ENCODE measurements around the gene TOP2B.

Gene TOP2B

DNA sequence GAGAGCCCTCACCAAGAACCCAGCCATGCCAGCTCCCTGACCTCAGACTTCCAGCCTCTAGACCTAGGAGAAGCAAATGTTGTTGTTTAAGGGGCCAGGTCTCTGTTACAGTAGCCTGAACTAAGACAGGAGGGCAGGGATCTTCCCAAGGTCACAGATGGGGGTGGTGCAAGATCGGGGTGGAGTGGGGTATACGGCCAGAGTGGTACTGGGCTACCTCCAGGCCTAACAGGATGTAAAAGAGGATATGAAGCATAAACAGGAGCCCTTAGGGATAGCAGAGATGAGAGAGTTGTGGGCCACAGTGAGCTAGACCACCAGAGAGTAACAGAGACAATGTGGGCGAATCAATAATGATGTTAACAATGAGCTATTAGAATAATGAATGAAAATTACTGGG lies 82.9 kb downstream of the TOP2B start:
- DNase-seq: no peak

DNA sequence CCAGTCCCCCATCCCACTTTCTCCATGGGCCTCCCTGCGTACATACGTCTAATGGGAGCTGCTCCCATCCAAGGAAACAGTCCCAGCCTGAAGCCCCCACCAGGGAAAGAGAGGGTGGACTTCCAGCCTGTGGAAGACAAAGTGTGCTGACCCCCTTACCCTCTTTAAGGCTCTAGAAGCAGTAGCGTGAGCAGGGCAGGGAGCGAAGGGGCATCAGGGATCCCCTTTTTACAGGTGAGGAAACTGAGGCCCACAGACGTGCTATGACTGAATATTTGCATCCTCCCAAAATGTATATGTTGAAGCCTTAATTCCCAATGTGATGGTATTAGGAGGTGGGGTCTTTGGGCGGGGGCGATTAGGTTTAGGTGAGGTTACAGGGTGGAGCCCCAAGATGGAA lies 83.4 kb downstream of the TOP2B start:
- DNase-seq: no peak

DNA sequence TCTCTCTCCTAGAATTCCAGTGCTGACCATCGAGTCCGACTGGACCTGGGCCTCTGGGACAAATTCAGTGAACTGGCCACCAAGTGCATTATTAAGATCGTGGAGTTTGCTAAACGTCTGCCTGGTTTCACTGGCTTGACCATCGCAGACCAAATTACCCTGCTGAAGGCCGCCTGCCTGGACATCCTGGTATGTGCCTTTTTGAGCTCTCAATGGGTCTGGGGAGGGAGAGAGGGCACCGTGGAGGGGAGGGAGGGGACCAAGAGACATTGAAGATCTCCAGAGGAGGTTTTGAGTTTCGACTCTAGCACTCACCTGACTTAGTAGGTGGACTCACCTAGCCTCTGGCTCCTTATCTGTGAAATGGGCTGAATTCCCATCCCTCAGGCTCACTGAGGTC lies 84.2 kb downstream of the TOP2B start:
- no peak for DNase-seq

DNA sequence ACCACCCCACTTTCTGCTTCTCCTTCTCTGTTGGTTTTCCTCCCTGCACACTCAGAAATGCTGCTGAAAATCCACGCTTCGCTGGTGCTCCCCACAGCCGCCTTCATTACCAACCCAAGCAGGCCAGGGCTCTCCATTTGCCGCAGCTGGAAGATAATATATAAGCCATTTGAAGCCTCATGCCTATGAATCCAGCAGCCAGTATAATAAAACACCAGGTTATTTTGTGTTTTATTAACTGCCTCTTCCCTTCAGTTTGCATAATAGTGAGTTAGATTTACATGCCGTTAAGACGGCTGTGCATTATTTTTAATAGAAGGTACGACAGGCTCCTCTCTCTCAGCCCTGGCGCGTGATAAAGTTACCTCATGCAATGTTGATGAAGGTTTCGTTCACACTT lies 86.6 kb downstream of the TOP2B start:
- no peak for DNase-seq

DNA sequence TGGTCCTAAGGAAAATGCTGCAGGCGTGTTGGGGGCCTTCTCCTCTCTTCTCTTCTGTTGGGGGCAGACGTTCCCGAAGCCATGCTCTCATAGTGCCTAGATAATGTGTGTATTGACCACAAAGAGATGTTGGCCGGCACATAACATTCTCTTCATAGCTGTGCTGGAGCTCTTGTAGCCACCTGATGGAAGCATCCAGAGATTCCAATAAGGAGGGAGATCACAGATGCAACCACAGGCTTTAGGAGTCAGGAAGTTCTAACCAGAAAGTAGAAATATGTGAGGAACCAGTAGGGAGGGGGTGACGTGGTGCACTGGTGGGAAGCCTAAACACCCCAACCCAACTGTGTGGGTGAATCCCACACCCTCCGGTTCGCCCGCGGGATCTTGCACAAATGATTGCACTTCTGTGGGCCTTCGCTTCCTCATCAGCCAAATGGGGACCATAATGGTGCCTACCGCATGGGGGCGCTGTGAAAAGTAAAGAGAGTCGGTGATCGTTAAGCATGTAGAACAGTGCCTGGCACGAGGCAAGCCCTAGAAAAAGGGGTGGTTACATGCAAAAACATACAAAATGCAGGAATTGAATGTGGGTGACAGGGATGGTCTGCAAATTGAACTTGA lies 87.8 kb downstream of the TOP2B start:
- DNase-seq: no peak

DNA sequence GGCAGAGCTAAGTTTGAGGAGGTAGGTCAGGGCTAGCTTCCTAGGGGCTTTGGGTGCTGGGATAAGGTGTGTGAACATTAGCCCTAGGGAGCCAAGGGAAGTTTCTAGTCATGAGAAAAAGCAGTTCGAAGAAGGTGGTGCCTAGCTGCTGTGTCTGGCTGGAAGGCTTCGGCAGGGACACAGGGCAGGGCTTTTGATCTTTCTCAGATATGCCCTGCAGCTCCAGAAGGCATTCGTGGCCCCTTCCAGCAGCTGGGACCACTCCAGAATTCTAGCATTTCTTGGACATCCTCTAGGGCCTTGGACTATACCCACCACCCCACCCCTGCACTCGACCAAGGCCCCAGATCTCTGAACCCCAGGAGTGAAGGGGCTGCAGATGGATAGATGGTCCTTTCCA lies 88.6 kb downstream of the TOP2B start:
- DNase-seq: no peak

DNA sequence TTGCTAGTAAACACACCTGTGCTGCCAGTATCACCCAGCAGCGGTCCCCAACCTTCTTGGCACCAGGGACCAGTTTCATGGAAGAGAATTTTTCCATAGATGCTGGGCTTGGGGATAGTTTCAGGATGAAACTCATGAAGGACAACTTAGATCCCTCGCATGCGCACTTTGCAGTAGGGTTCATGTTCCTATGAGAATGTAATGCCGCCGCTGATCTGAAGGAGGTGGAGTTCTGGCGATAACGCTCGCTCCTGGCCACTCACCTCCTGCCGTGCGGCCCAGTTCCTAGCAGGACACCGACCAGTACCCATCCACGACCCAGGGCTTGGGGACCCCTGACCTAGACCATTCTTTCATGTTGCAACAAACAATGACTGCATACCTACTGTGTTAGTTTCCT lies 89.7 kb downstream of the TOP2B start:
- no peak for DNase-seq

DNA sequence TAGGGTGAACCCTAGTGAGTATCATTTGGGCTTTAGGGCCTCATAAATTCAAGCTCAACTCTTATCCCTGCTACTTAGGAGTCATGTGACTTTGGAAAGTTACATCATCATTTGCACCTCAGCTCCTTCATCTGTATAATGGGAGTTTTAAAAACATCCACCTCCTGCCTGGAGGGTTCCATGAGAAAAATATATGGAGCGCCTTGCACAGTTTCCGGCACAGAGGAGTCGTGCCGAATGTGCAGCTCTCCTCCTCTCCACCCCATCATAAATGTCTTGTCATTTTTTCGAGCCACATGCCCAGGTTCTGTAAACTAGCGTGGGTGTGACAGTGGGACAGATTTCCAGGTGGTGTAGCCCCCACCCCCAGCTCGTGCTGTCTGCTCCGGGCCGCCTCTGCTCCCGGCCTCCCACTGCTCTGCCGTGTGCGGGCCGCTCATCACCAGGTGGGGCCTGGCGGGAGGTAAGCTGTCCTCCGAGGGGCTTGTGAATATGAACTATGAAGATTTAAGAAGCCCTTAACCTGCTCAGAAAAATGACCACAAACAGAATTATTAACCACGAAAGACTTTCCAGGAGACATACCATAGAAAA lies 90.4 kb downstream of the TOP2B start:
- DNase-seq: no peak

DNA sequence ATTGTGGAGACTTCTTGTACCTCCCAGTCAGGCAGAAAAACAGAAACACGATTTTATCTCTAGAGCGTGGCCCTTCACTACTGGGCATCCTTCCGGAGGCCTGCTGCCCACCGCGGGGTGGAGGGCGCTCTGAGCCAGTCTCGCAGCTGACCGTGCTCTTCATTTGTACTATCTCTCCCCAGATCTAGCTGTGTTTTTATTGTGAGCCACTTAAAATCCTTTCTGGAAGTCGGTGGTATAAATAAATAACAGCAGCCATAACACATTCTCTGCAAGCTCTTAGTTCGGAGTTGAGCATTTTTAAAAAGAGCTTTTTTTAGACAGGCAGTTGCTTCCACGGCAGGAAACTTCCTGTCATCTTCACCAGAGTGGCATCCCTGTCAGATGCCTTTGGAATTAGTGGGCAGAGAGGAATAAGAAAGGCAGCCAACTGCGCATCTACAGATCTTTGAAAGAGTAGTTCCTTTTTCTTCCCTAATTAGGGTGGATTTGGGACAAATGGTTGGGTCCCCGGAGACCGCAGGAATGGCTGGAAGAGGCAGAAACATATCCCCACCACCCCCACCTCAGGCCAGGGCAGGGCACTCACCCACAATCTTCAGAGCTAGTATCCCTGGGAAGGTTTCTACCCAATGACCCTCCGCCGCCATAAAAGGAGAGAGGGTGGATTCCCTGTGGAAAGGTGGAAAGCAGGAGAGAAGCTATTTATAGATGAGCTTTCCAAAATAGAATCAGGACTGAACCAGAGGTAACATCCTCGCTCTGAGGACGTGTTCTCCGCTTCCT lies 91.1 kb downstream of the TOP2B start:
- DNase-seq: no peak

DNA sequence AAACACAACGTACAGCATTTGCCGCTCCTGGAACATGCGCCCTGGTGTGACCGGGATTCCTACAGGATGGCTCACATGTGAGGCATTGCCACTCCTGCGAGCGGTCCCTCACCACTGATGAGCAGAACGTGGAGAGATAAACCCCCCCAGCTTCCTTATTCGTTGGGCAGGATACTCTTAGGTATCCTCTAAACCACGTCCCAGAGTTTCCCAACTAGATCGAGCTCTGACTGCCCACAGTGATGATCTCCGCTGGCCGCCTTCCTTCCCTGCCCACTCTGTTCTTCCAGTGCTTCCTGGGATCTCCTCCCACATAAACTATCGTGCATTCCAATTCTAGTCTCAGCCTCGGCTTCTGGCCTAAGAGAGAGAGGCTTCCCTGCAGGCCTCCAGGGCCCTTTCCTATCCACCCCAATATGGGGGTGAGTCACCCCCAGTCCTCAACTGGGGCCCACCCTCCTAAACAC lies 91.8 kb downstream of the TOP2B start:
- no peak for DNase-seq

DNA sequence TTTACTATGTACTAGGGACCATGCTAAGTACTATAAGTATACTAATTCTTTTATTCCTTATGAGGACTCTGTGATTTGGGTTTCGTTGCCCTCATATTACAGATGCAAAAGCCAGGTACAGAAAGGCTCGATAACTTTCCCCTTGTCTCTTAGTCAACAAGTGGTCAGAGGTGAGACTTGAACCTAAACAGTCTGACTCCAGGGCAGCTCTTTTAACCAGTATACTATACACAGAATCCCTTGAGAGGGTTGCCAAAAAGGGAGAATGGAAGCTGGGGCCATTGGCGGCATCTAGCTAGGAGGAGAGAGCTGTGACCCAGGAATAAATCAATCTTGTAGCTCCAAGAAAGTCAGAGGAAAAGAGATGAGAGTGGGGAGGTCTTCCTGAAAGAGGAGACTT lies 92.4 kb downstream of the TOP2B start:
- DNase-seq: no peak

DNA sequence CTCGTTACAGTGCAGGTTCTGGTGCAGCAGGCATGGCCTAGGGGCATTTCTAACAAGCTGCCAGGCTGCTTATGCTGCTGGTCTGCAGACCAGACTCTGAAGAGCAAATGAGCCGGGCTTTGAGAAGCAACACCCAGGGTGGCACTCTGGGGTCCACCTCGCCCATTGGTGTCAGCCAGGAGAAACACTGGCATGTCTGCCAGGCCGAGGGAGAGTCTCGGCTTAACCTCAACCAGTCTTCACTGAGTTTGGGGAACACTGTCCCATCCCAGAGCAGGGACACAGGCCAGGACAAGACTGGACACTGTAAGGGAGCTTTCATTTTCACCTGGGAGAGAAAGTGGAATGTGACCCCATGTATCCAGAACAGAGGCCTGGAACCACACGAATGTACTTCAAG lies 93.4 kb downstream of the TOP2B start:
- DNase-seq: no peak

DNA sequence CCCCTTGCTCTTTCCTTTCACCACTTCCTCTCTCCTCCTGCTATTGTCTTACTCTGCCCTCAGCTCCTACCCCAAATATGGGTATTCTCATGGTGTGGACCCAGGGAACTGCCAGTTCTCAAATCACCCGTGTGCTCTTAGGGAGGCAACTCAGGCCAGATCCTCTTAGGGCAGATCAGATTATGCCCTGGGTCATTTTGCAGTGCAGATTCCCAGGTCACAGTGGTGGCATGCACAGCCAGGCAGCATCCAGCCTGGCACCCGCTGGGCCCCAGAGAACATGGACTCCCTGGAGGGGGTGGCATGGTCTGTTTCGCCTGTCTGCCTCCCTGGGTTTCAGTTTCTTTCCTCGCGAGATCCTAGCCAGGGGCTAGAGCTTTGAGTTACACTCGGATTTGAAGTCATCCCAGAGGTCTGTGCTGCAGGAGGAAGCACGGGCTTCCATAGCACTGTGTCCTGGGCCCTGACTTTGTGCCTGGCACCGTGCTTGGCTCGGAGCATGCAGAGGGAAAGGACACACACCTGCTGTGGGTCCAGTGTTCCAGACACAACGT lies 96.1 kb downstream of the TOP2B start:
- no peak for DNase-seq

DNA sequence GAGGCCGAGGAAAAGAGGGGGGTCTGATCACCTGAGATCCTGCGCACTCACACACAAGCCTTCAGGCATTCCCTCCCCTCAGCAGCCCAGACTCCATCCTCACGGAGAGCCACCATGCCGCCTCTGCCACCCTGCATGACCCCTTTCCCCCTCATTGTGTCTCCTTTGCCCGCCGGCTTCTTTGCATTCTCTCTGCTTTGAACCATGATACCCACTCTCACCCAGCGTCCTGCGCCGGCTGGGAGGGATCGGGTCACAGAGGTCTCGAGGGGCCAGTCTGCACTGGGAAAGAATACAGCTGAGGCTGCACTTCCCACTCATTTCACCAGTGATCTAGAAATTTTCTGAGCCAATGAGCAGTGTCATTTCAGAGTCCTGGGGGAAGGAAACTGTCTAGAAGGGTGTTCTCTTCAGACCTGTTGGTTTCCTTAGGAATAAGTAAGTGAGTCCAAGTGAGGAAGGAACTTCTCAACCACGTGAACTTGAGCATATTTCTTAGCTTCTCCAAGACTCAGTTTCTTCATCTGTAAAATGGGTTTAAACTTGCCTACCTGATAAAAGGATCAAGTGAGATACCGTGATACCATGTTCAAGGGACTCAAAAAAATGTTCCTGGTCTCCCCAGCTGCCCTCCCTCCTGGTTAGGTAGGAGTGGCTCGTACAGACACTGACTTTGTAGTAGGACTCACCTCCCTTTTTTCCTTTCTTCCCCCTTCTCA lies 96.7 kb downstream of the TOP2B start:
- no peak for DNase-seq

DNA sequence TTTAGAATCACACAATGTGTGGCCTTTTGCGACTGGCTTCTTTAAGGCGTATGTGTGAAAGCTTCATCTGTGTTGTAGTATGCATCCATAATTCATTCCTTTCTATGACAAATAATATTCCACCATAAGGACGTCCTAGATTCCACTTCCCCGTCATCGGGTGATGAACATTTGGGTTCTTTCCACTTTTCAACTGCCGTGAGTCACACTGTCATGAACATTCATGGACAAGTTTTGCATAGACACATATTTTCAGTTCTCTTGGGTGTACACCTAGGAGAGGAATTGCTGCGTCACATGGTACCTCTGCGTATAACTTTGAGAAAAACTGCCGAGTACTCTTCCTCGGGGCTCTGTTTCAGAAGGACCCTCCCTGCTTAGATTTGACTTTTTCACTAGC lies 97.3 kb downstream of the TOP2B start:
- no peak for DNase-seq

DNA sequence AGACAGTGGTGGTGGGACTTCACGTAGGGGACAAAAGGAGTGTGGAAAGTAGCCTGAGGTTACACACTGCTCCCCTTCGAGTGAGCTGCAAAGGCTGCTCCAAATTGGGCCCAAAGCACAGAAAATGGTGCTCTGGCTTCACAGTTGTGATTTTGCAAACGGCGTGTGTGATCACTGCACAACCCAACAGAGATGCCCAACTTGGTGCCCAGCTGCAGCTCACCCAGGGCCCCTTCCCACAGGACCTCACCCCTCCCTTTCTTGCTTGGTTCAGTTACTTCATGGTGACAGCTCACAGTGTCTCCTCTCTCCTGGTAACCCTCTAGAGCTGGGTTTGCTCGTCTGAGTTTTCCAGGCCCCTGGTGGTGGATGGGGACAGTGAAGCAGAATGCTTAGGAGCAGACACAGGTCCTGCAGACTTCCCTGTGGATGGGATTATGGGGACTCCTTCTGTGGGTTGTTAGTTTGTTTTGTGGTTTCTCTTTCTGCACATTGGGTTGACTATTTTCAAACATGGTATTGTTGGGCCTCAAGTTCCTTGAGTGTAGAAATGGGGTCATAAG lies 98.3 kb downstream of the TOP2B start:
- no peak for DNase-seq

DNA sequence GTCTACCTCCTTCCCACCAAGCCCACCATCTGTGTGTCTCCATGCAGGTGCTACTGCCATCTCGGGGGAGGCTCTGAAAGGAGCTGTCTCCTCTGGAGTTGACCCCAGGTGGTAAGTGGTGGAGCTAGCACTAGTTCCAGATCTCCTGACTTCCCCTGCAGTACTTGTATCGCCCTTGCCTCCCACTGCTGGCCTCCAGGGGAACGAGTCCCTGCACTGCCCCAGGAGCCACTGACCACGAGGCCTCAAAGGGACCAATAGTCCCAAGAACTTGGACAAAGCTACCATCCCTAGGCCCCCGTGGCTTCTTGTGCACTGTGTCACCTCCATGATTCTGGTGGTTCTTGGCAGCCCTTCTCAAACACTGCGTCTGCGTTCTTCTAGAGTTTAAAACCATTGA lies 98.9 kb downstream of the TOP2B start:
- no peak for DNase-seq

DNA sequence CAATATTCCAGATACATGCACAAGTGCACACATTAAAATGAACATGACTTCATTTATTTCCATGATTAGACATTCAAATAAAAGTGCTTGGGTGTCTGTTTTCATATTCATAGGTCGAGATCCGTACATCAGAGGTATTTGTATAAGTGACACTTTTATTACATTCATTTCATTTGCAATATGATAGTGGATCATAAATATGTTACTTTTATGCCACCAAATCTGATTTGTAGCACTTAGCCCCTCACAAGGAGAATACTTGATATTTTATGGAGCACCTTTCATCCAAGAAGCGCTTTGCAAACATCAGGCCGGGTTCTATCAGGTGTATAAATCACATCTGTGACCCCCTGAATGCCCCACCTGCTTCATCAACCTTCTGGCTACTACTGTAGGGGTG lies 100.6 kb downstream of the TOP2B start:
- no peak for DNase-seq

DNA sequence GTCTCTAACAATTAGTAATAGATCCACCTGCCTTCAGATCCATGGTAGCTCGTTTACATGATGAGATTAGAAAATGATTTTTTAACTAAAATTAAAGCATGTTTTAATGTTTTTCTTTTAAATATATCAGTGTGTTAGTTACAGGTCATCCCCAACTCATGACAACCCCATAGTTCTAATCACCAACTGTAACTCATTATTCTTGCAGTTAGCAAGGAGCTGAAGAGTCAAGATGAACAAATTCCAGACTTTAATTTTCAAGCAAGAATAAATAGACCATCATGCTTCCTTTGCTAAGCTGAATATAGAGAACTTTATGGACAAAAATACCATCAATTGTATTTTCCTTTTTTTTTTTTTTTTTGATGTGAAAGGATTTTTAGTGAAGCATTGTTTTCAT lies 101.1 kb downstream of the TOP2B start:
- DNase-seq: no peak

DNA sequence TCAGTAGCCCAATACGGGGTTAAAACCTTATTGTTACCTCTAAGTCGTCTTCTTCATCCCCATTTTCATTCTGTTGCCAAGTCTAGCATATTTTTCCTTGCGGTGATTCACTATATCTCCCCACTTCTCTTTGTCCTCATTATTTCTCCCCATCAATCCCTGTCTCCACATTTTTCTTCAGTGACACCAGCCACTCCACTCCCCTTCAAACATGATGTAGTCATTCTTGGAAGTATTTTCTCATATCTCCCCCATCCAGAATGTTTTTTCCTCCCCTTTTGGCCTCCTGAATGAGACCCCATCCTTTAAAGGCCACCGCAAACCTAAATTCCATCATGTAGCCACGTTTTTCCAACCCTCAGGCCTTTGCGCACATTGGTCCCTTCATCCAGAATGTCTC lies 105.9 kb downstream of the TOP2B start:
- no peak for DNase-seq

DNA sequence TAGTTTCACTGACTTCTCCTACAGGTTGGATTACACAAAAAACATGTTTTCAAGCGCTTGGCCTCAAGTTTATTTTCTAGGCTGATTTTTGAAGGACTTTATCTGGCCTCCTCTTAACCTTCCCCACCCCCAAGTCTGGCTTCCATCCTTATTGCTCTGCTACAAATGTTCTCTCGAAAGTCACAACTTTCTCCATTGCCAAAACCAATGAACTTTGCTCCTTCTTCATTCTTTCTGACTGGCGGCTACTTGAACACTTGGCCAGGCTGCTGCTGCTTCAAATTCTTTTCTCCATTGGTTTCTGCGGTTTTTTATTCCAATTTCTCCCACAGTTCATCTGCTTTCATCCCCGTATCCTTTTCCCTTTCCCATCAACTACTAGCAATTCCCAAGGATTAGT lies 106.6 kb downstream of the TOP2B start:
- no peak for DNase-seq

DNA sequence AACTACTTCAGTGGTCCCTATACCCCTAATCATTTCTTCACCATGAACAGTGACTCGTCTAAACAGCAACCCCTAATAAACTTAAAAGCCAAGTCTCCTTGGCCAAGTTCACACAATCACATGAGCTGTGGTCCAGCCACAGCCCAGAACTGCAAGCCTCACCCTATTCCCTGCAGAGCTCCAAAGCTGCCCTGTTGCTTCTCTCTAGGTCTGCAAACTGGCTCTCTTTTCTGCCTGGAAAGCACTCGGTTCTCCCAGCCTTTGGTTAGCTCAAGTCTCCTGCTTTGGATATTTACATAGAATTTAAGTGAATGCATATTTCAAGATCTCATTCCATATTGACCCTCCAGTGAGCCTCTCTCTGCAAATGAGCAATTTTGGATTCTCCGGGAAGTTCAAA lies 107.0 kb downstream of the TOP2B start:
- DNase-seq: no peak

DNA sequence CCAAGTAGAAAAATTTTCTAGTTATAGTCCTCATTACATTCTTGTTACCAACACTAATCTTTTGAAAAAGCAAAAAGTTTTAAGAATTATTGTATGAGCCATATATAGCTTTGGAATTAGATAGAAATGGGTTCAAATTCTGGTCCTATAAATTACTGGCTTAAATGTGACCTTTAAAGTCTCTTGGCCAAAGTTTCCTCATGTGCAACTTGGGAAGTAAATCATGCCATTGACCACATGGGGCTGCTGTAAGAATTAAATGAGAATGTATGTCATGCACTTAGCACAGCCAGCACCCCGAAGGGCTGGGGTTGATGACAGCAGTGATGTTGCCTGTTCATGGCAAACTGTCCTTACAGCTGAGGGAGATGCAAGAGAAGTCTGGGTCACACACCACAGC lies 108.3 kb downstream of the TOP2B start:
- no peak for DNase-seq
